Neuronal stem cell (in vitro differentiated cells): ENCODE results near the gene VPS8.

ENCODE experiments used
- DNase-seq: peaks from one replicate; pipeline ENCODE4 v3.0.0-alpha.2; 2013; ENCODE audit warnings: low spot score
- H2AFZ ChIP-seq: one replicate; pipeline ENCODE4 v1.6.1; 2013; ENCODE audit warnings: mild to moderate bottlenecking, low read length, inconsistent platforms
- H2AK5ac ChIP-seq: 2 replicates; pipeline ENCODE4 v1.6.1; 2013; ENCODE audit warnings: low read depth, mild to moderate bottlenecking, inconsistent platforms, low read length, moderate library complexity, mixed read lengths
- H2BK120ac ChIP-seq: 2 replicates; pipeline ENCODE4 v1.6.1; 2013; ENCODE audit warnings: low read depth, mild to moderate bottlenecking, inconsistent platforms, low read length, moderate library complexity, mixed read lengths
- H2BK12ac ChIP-seq: one replicate; pipeline ENCODE4 v1.6.1; 2013; ENCODE audit warnings: low read length, inconsistent platforms
- H2BK15ac ChIP-seq: 2 replicates; pipeline ENCODE4 v1.6.1; 2013; ENCODE audit warnings: mild to moderate bottlenecking, low read length, inconsistent platforms, mixed read lengths
- H2BK5ac ChIP-seq: one replicate; pipeline ENCODE4 v1.6.1; 2013; ENCODE audit warnings: inconsistent platforms, mild to moderate bottlenecking, low read length, moderate library complexity
- H3K14ac ChIP-seq: one replicate; pipeline ENCODE4 v1.6.1; 2013; ENCODE audit warnings: low read length, inconsistent platforms
- H3K18ac ChIP-seq: 2 replicates; pipeline ENCODE4 v1.6.1; 2013; ENCODE audit warnings: low read length, inconsistent platforms
- H3K23ac ChIP-seq: 2 replicates; pipeline ENCODE4 v1.6.1; 2013; ENCODE audit warnings: low read depth, mild to moderate bottlenecking, mixed read lengths, low read length, inconsistent platforms; ENCODE audit not compliant: poor library complexity
- H3K27ac ChIP-seq: replicated peaks from 3 replicates; pipeline ENCODE4 v1.5.1; 2013; ENCODE audit warnings: low read length, inconsistent platforms
- H3K27me3 ChIP-seq, 3 experiments: 2 replicates each; pipeline ENCODE4 v1.6.1; 2013; ENCODE audit warnings: low read length in 3 of 3, mild to moderate bottlenecking in 2 of 3, inconsistent platforms in 1 of 3, low read depth in 1 of 3, mixed read lengths in 1 of 3, moderate library complexity in 1 of 3; ENCODE audit not compliant: control insufficient read depth in 3 of 3, insufficient read depth in 3 of 3
- H3K36me3 ChIP-seq, 2 donors: replicated peaks in 1 of 2; 2 replicates each; pipeline ENCODE4 v1.6.1; 2013; ENCODE audit warnings: low read length in 2 of 2; ENCODE audit not compliant: control insufficient read depth in 2 of 2, insufficient read depth in 2 of 2
- H3K4ac ChIP-seq: 2 replicates; pipeline ENCODE4 v1.6.1; 2013; ENCODE audit warnings: inconsistent platforms, mild to moderate bottlenecking, low read length, moderate library complexity
- H3K4me1 ChIP-seq, 2 donors: 1 replicate in 1 of 2; 2 replicates in 1 of 2; pipeline ENCODE4 v1.6.1; 2013; ENCODE audit warnings: low read length in 2 of 2, low read depth in 1 of 2; ENCODE audit not compliant: control insufficient read depth in 2 of 2, insufficient read depth in 1 of 2
- H3K4me2 ChIP-seq: one replicate; pipeline ENCODE4 v1.6.1; 2013; ENCODE audit warnings: mild to moderate bottlenecking, low read length, inconsistent platforms; ENCODE audit not compliant: insufficient read depth, poor library complexity, severe bottlenecking
- H3K4me3 ChIP-seq, 2 donors: 2 replicates each; pipeline ENCODE4 v1.5.1; 2013; ENCODE audit warnings: low read length in 2 of 2, mild to moderate bottlenecking in 2 of 2, inconsistent platforms in 1 of 2, moderate library complexity in 1 of 2
- H3K79me1 ChIP-seq: one replicate; pipeline ENCODE4 v1.6.1; 2013; ENCODE audit warnings: low read depth, mild to moderate bottlenecking, inconsistent platforms, low read length, moderate library complexity
- H3K9ac ChIP-seq: one replicate; pipeline ENCODE4 v1.6.1; 2013; ENCODE audit warnings: mild to moderate bottlenecking, low read depth, low read length, inconsistent platforms; ENCODE audit not compliant: poor library complexity
- H3K9me3 ChIP-seq, 2 donors: replicated peaks in 1 of 2; 2 replicates each; pipeline versions ENCODE3 to v1.6.1; 2013; ENCODE audit warnings: low read length in 2 of 2, mild to moderate bottlenecking in 2 of 2, inconsistent platforms in 1 of 2, low read depth in 1 of 2, mixed read lengths in 1 of 2, moderate library complexity in 1 of 2; ENCODE audit not compliant: control insufficient read depth in 2 of 2, insufficient read depth in 1 of 2
- H4K8ac ChIP-seq: one replicate; pipeline ENCODE4 v1.6.1; 2013; ENCODE audit warnings: low read depth, mild to moderate bottlenecking, inconsistent platforms, low read length, moderate library complexity
- H4K91ac ChIP-seq: one replicate; pipeline ENCODE4 v1.6.1; 2013; ENCODE audit warnings: low read length, low read depth, mild to moderate bottlenecking, inconsistent platforms; ENCODE audit not compliant: poor library complexity
- WGBS, 2 donors: extraction: QIAGEN DNeasy Blood & Tissue Kit; methylation state at CpG; one replicate each; pipeline ENCODE4 v1.1.7; 2013; ENCODE audit warnings: missing lambda C conversion rate in 2 of 2, mixed read lengths in 1 of 2; ENCODE audit not compliant: insufficient read length in 2 of 2, insufficient replicate concordance in 1 of 2; ENCODE audit errors: extremely low coverage in 2 of 2; 5-methylcytosine and 5-hydroxymethylcytosine counted together

The VPS8 gene

GRCh38 chr3:184894051-184894450 is 82.1 kb downstream of the VPS8 start:
- Histone ChIP-seq H3K9ac (no peak overlapping the region), H3K4me3 (no peak overlapping the region), H2BK15ac (no peak overlapping the region), H4K91ac (no peak overlapping the region), H3K18ac (no peak overlapping the region), H3K23ac (no peak overlapping the region), H2AFZ (no peak overlapping the region), H3K36me3 (no peaks in the 10 kb centered on the region), H3K79me1 (no peaks in the 10 kb centered on the region), H3K4ac (no peak overlapping the region), H3K4me1 (peaks cover 0 to 3% of the 10 kb centered on the region in 2 donors), H2BK5ac (no peak overlapping the region), H3K27ac (no peak overlapping the region), H2AK5ac (no peak overlapping the region), H3K4me2 (no peak overlapping the region), H3K27me3 (no peaks in the 10 kb centered on the region), H2BK12ac (no peak overlapping the region), H3K14ac (no peak overlapping the region), H2BK120ac (no peak overlapping the region), H3K9me3 (no peaks in the 10 kb centered on the region), H4K8ac (no peak overlapping the region)
- WGBS, 2 donors: no CpG with 5 or more reads among the region's 1 CpG
- DNase-seq: no peak

DNA sequence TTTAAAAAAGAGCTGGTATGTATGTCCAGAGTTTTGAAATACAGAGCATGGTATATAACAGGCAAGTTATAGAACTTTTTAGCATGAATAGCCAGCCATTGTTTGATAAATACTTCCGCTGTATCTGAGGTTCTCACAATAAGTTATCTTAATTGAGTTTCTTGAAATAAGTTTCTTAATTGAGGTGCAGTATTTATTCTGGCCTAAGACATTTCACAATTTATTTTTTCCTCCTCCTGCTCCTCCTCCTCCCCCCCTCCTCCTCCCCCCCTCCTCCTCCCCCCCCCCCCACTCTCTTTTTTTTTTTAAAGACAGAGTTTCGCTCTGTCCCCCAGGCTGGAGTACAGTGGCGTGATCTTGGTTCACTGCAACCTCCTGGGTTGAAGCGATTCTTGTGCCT is 83.4 kb downstream of the VPS8 start:
- no peaks in the 10 kb centered on the region for H3K36me3 ChIP-seq
- H3K27me3 ChIP-seq: no peaks in the 10 kb centered on the region
- no peak overlapping the region for H3K4me3 ChIP-seq
- H2BK12ac ChIP-seq: no peak overlapping the region
- H3K27ac ChIP-seq: no peak overlapping the region
- H3K79me1 ChIP-seq: no peaks in the 10 kb centered on the region
- no peak overlapping the region for H3K23ac ChIP-seq
- H3K9me3 ChIP-seq: no peaks in the 10 kb centered on the region
- no peak overlapping the region for H2BK120ac ChIP-seq
- no peak overlapping the region for H2BK15ac ChIP-seq
- H3K4me1 ChIP-seq: peaks cover 0 to 3% of the 10 kb centered on the region in 2 donors
- no CpG with 5 or more reads among the region's 4 CpGs for WGBS, 2 donors
- H2AK5ac ChIP-seq: no peak overlapping the region
- no peak overlapping the region for H3K18ac ChIP-seq
- H3K4ac ChIP-seq: no peak overlapping the region
- no peak overlapping the region for H3K9ac ChIP-seq
- H3K4me2 ChIP-seq: no peak overlapping the region
- DNase-seq: no peak
- H4K91ac ChIP-seq: no peak overlapping the region
- H3K14ac ChIP-seq: no peak overlapping the region
- H4K8ac ChIP-seq: no peak overlapping the region
- H2AFZ ChIP-seq: no peak overlapping the region
- no peak overlapping the region for H2BK5ac ChIP-seq

GRCh38 chr3:184896336-184896735 is 84.4 kb downstream of the VPS8 start:
- Histone ChIP-seq H3K27ac (no peak overlapping the region), H3K27me3 (no peaks in the 10 kb centered on the region), H3K4me3 (no peak overlapping the region), H3K4ac (no peak overlapping the region), H3K79me1 (no peaks in the 10 kb centered on the region), H2BK15ac (no peak overlapping the region), H3K36me3 (no peaks in the 10 kb centered on the region), H3K14ac (no peak overlapping the region), H4K91ac (no peak overlapping the region), H3K18ac (no peak overlapping the region), H4K8ac (no peak overlapping the region), H2BK5ac (no peak overlapping the region), H2BK12ac (no peak overlapping the region), H3K9ac (no peak overlapping the region), H3K4me1 (peaks cover 0 to 3% of the 10 kb centered on the region in 2 donors), H3K4me2 (no peak overlapping the region), H3K23ac (no peak overlapping the region), H2AFZ (no peak overlapping the region), H3K9me3 (no peaks in the 10 kb centered on the region), H2BK120ac (no peak overlapping the region), H2AK5ac (no peak overlapping the region)
- no peak for DNase-seq
- no CpG with 5 or more reads among the region's 2 CpGs for WGBS, 2 donors

GRCh38 chr3:184899953-184900595 is 88.1 kb downstream of the VPS8 start:
- no peak for DNase-seq
- Histone ChIP-seq H3K4me1 (peaks cover 0 to 3% of the 10 kb centered on the region in 2 donors), H2BK5ac (no peak overlapping the region), H3K9me3 (peaks cover 0 to 6% of the 10 kb centered on the region in 2 donors), H3K79me1 (no peaks in the 10 kb centered on the region), H2AFZ (no peak overlapping the region), H3K36me3 (no peaks in the 10 kb centered on the region), H4K8ac (no peak overlapping the region), H3K9ac (no peak overlapping the region), H3K18ac (no peak overlapping the region), H3K27ac (no peak overlapping the region), H2BK120ac (no peak overlapping the region), H2BK15ac (no peak overlapping the region), H2BK12ac (no peak overlapping the region), H3K4me2 (no peak overlapping the region), H2AK5ac (no peak overlapping the region), H4K91ac (no peak overlapping the region), H3K23ac (no peak overlapping the region), H3K27me3 (no peaks in the 10 kb centered on the region), H3K4me3 (no peak overlapping the region), H3K4ac (no peak overlapping the region), H3K14ac (no peak overlapping the region)
- no CpG with 5 or more reads among the region's 5 CpGs for WGBS, 2 donors
